Measurements from ENCODE around the gene GNAT3.

Gene GNAT3

GRCh38 chr7:80417211-80417793, 94.6 kb downstream of the GNAT3 start:
- DNase-seq (ENCODE audit: low spot score) = no peak

- DNase-seq (ENCODE audit: low spot score) = no peak
Measured at GRCh38 chr7:80415522-80415921, 96.3 kb downstream of the GNAT3 start.

DNA sequence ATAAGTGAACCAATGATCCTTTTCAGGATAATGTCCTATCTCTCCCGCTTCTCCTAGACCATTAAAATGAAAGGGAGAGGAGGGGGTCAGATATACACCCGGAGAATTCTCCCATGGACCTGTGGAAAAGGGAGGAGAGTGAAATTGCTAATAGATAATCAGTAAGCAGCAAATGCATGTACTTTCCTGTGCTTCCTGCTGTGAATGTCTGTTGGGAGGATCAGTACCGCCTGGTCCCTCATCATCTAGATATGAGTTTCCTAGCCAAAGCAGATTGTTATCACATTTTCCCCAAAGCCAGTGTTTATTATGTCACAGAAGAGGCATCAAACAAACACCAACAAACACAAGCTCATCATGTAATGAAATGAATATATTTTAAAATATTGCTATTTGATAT, 96.8 kb downstream of the GNAT3 start:
- DNase-seq (ENCODE audit: low spot score) = no peak

- no peak for DNase-seq (ENCODE audit: low spot score)
Measured at GRCh38 chr7:80414331-80414730, 97.5 kb downstream of the GNAT3 start.

- no peak for DNase-seq (ENCODE audit: low spot score)
Measured at GRCh38 chr7:80413383-80413945, 98.4 kb downstream of the GNAT3 start.

GRCh38 chr7:80412842-80413241, 99.0 kb downstream of the GNAT3 start:
- DNase-seq (ENCODE audit: low spot score) = no peak

DNA sequence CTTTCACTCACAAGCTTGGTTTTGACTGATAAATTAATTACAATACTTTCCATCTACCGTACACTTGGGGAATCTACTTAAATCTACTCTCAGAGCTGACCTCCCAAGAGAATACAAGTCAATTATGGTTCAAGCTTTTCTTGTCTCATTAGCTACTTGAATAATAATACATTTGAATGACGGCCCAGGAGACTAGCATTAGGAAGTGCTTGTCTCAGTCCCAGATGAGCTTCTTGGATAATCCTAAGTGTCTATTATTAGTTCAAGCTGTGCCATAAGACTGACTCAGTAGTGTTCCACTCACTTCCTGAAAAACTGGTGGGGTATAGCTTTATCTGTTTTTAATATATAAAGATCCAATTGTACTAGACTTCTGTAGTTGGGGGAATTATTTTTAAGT, 100.2 kb downstream of the GNAT3 start:
- DNase-seq (ENCODE audit: low spot score) = no peak

DNA sequence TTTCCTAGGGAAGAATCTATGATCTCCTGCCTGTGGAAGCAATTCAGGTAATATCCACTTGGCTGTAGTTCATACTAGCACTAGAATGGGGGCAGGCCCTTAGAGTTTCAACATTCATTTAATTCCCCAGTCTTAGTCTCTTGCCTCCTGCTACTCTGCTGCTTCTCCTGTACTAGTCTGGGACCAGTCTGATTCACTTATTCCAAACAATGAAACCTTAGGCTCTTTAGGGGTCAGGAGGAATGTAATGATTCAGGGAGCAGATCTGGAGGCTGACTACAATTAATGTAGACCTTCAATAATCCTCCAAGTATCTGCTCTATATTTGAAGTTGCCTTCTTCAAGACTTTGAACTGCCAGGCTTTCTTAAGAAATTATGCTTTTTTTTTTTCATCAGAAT, 101.8 kb downstream of the GNAT3 start:
- DNase-seq (ENCODE audit: low spot score) = no peak

All from NAMALWA (cell line).